ENCODE results near the gene PRKRIP1.

PRKRIP1 gene

GRCh38 chr7:102436118-102436517 lies 40.0 kb downstream of the PRKRIP1 start:
- Histone ChIP-seq H3K4me3 (ENCODE audit: low read length) (peak overlapping the region; percentile 78), H3F3A (ENCODE audit: control insufficient read depth, insufficient read depth) (peaks cover 38% of the 10 kb centered on the region), H3K27me3 (ENCODE audit: control insufficient read depth, low read length) (no peaks in the 10 kb centered on the region), H3K79me2 (ENCODE audit: control insufficient read depth, low read length) (peaks cover 63% of the 10 kb centered on the region), H3K4me2 (ENCODE audit: low read length) (peak overlapping the region; percentile 93), H3K9me2 (replicated peaks; ENCODE audit: control insufficient read depth, low read length) (no peaks in the 10 kb centered on the region), H3K9me3 (ENCODE audit: control insufficient read depth, insufficient read depth, low read length) (no peaks in the 10 kb centered on the region), H3K36me3 (ENCODE audit: control insufficient read depth, low read length) (peaks cover 73% of the 10 kb centered on the region), H4K20me1 (ENCODE audit: control insufficient read depth, insufficient read depth, low read depth, low read length) (no peaks in the 10 kb centered on the region; the same call in 1 of the 2 replicates), H3K4me1 (ENCODE audit: control insufficient read depth, low read length) (peaks cover 81% of the 10 kb centered on the region), H3K27ac (ENCODE audit: low read depth, low read length) (peak overlapping the region; percentile 76)
- TF ChIP-seq EZH2phosphoT487 (IDR thresholded peaks at IDR 0.05; ENCODE audit: borderline replicate concordance, low read length) = no peak
- no peak for TF ChIP-seq CTCF (IDR thresholded peaks at IDR 0.05; ENCODE audit: low read depth, low read length, poor library complexity, severe bottlenecking)

GRCh38 chr7:102439963-102440795 lies 44.0 kb downstream of the PRKRIP1 start:
- no peaks in the 10 kb centered on the region for H3K9me3 ChIP-seq (ENCODE audit: control insufficient read depth, insufficient read depth, low read length)
- H4K20me1 ChIP-seq (ENCODE audit: control insufficient read depth, insufficient read depth, low read depth, low read length) = no peaks in the 10 kb centered on the region; the same call in 1 of the 2 replicates
- H3K27me3 ChIP-seq (ENCODE audit: control insufficient read depth, low read length) = no peaks in the 10 kb centered on the region
- no peak for TF ChIP-seq EZH2phosphoT487 (IDR thresholded peaks at IDR 0.05; ENCODE audit: borderline replicate concordance, low read length)
- no peak for TF ChIP-seq CTCF (IDR thresholded peaks at IDR 0.05; ENCODE audit: low read depth, low read length, poor library complexity, severe bottlenecking)
- peaks cover 91% of the 10 kb centered on the region for H3K4me1 ChIP-seq (ENCODE audit: control insufficient read depth, low read length)
- peaks cover 59% of the 10 kb centered on the region for H3K79me2 ChIP-seq (ENCODE audit: control insufficient read depth, low read length)
- peak overlapping the region; percentile 46 for H3K4me3 ChIP-seq (ENCODE audit: low read length)
- H3K36me3 ChIP-seq (ENCODE audit: control insufficient read depth, low read length) = peaks cover 84% of the 10 kb centered on the region
- peak overlapping the region; percentile 68 for H3K4me2 ChIP-seq (ENCODE audit: low read length)
- H3F3A ChIP-seq (ENCODE audit: control insufficient read depth, insufficient read depth) = peaks cover 49% of the 10 kb centered on the region
- H3K9me2 ChIP-seq (replicated peaks; ENCODE audit: control insufficient read depth, low read length) = no peaks in the 10 kb centered on the region
- H3K27ac ChIP-seq (ENCODE audit: low read depth, low read length) = peak overlapping the region; percentile 98

- Histone ChIP-seq H4K20me1 (ENCODE audit: control insufficient read depth, insufficient read depth, low read depth, low read length) (no peaks in the 10 kb centered on the region), H3K27me3 (ENCODE audit: control insufficient read depth, low read length) (no peaks in the 10 kb centered on the region), H3K9me3 (ENCODE audit: control insufficient read depth, insufficient read depth, low read length) (no peaks in the 10 kb centered on the region), H3K36me3 (ENCODE audit: control insufficient read depth, low read length) (peaks cover 76% of the 10 kb centered on the region), H3K4me3 (ENCODE audit: low read length) (peak overlapping the region; percentile 50), H3K79me2 (ENCODE audit: control insufficient read depth, low read length) (peaks cover 49% of the 10 kb centered on the region), H3K9me2 (replicated peaks; ENCODE audit: control insufficient read depth, low read length) (no peaks in the 10 kb centered on the region), H3K4me1 (ENCODE audit: control insufficient read depth, low read length) (peaks cover 73% of the 10 kb centered on the region), H3F3A (ENCODE audit: control insufficient read depth, insufficient read depth) (peaks cover 50% of the 10 kb centered on the region), H3K27ac (ENCODE audit: low read depth, low read length) (peak overlapping the region; percentile 98), H3K4me2 (ENCODE audit: low read length) (peak overlapping the region; percentile 66)
- TF ChIP-seq EZH2phosphoT487 (IDR thresholded peaks at IDR 0.05; ENCODE audit: borderline replicate concordance, low read length) = no peak
- TF ChIP-seq CTCF (IDR thresholded peaks at IDR 0.05; ENCODE audit: low read depth, low read length, poor library complexity, severe bottlenecking) = no peak
These were observed 49.0 kb downstream of the PRKRIP1 start for GRCh38 chr7:102444961-102445673.
